ENCODE data around the gene PCBP3.

The PCBP3 gene

GRCh38 chr21:45739218-45740087 lies 95.9 kb downstream of the PCBP3 start:
- DNase-seq: no peak
- intact Hi-C loops (cut with DNase I): no loop called here

GRCh38 chr21:45740088-45740440 lies 96.5 kb downstream of the PCBP3 start:
- intact Hi-C loops (cut with DNase I): no loop called here
- no peak for DNase-seq

DNA sequence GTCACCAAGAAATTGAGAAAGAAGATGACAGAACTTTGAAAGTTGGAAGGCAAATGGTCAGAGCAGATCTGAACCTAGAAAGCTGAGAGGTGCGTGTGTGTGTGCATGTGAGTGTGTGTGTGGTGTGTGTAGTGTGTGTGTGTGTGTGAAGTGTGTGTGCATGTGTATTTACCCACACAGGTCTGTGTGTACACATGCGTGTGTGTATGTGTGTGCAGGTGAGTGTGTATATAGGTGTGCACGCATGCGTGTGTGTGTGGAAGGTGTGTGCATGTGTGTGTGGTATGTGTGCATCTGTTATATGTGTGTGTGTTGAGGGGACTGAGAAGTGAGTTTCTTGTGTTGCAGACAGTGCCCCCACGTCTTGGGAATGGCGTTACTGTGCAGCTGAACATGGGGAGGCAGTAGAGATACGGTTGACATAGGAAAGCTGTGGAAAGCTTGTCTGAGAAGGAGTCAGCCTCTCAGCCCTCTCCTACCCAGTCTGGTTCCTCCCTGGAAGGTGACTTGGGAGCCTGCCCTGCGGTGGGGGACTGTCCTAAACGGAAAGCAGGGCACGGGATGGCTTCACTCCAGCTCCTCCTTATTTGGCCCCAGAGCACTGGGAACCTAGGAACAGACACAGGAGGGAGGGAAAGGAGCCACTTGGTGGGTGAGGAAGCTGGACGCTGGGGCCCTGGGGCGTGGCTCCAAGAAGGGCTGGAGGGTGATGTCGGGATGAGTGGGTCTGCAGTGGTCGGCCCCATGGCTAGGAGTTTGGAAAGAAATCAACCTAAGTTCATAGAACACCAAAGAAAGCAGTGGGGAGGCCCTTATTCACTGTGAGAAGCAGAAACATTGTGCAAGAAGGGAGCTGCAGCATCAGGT lies 97.2 kb downstream of the PCBP3 start:
- intact Hi-C loops (cut with DNase I): no loop called here

GRCh38 chr21:45741691-45742090 lies 98.2 kb downstream of the PCBP3 start:
- no peak for DNase-seq
- intact Hi-C loops (cut with DNase I): no loop called here

More for the DNA sequence above, 97.2 kb downstream of the PCBP3 start:
- no peak for DNase-seq

DNA sequence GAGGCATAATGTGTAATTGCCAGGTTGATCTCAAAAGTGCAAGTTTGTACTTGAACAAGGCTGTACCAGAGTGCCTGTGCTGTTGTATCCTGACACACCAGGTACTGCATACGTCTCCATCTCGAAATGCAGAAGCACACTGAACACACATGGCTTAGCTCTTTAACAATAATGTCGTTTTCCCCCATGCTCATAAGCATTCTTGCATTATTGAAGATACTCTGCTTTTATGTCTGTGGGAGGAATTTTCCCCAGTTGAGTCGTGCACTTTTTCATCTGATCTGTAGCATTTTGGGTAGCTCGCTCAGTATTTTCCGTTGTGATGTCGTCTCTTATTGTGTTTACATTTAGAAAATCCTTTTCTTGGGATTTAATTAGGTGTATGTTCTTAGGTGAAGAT lies 98.7 kb downstream of the PCBP3 start:
- no peak for DNase-seq
- intact Hi-C loops (cut with DNase I): no loop called here

DNA sequence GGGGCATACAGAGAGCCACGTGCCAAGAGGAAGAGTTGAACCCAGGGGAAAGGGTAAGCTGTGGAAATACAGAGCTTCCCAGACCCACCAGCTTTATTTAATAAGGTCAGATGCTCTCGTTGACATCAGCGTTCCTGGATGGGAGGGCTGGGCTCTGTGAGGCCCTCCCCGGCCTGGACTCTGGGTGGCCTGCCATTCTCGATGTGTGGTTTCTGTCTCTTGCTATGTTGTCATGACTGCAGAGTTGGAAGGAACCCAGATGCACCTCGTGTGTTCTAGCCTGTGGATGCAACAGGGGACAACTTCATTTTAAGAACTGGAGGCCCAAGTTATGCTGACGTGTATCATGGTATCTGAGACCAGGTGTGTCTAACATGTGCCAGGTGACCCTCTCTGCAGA lies 101.7 kb downstream of the PCBP3 start:
- no peak for DNase-seq
- intact Hi-C loops (cut with DNase I): no loop called here

DNA sequence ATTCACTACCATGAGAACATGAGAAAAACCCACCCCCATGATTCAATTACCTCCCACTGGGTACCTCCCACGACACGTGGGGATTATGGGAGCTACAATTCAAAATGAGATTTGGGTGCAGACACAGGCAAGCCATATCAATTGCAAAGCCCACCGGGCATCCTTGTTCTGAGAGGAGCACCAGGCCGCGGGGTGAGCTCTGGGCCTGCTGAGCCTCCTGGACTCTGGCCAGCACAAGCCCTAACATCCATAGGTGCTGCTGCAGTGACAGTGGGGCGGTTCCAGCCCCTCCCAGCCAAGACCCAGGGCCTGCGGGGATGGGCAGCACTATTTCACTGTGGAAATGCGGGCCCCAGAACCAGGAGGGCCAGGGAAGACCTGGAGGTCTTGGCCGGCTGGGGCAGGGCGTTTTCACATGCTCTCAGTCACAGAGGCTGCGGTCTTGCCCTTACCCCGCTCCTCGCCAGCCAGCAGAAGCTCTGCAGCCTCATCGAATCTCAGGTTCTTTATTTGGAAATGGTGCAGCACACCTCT lies 103.8 kb downstream of the PCBP3 start:
- intact Hi-C loops (cut with DNase I): no loop called here
- DNase-seq: peak in 20 of 42 donors; percentile 23 to 67 (median 47)

DNA sequence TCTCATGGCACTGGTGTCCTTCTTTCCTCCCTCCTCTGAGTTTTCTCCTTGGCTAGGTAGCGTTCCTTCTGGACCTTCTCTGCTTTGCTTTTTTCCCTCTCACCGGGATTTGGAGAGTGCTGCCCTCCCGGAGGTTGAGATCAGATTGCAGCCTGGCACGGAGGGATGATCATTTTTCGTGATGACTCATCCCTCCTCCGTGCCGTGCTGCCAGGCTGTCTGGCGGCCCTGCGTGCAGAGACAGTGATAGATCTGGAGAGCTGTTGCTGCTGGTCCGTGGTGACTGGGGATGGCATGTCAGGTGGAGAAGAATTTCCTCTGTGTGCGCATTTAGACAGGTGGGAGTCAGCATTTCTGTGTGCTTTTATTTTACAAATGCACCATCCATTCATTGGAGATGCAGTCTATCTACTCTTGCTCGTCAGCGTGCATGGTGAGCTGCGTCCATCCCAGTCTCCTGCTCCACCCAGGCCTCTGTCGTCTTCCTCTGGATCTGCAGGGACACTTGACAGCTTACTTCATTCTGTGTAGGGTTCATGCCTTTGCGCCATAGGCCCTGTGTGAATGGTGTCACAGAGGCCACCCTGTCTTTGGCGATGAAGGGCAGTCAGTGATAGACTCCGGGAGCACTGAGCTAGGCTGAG lies 104.4 kb downstream of the PCBP3 start:
- intact Hi-C loops (cut with DNase I): no loop called here
- peak in 41 of 42 donors; percentile 34 to 91 (median 69) for DNase-seq

- peak in 1 of 42 donors; percentile 41 for DNase-seq
- intact Hi-C loops (cut with DNase I): no loop called here
Observed at GRCh38 chr21:45748593-45748992, 105.1 kb downstream of the PCBP3 start.

DNA sequence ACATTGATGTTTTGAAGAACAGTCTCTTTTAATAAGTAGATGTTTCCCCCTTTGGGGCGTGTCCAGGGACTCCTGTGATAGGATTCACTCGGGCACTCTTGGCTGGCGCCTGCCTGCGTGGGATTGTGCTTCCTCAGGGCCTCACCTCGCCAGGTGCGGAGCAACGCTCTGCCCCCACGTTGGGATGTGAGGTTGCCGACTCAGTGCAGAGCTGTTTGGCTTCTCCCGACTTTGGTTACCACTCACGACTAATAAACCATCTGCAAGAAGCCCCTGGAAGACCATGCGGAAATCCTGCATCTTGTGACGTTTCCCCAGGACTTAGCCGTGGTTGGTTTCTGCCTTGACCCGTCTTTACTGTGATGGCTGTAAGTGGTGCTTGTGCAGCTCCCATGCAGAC lies 106.4 kb downstream of the PCBP3 start:
- intact Hi-C loops (cut with DNase I): no loop called here
- no peak for DNase-seq

DNA sequence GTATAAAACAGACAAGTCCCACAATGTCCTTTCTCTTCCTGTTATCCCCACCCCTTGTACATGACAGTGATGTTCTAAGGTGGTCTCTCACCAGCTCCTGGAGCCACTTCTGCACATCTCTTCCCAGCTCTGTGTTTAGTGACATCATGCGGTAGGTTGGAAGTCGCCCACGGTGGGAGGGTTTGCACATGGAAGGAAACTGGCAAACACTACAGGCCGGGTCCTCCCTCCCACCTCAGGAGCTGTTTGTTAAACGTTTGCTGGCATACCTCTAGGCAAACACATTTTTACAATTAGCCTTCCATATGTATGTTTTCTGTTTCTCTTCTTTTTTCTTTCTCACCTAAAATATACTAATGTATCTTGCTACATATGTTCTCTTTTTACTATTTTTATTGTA lies 107.4 kb downstream of the PCBP3 start:
- intact Hi-C loops (cut with DNase I): no loop called here
- DNase-seq: no peak

GRCh38 chr21:45753445-45753844 lies 109.9 kb downstream of the PCBP3 start:
- intact Hi-C loops (cut with DNase I): no loop called here
- no peak for DNase-seq

GRCh38 chr21:45756029-45756428 lies 112.5 kb downstream of the PCBP3 start:
- DNase-seq: no peak
- intact Hi-C loops (cut with DNase I): no loop called here

DNA sequence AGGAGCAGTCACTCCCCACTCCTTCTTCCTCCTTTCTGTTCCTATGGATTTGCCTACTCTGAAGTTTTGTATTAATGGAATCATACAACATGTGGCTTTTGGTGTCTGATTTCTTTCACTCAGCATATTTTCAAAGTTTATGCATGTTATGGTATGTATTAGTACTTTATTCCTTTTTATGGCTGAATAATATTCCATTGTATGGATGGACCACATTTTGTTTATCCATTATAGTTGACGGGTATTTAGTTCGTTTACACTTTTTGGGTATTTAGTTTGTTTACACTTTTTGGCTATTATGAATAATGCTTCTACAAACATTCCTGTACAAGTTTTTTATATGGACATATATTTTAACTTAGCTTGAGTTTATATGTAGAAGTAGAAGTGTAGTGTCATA lies 113.1 kb downstream of the PCBP3 start:
- no peak for DNase-seq
- intact Hi-C loops (cut with DNase I): no loop called here

GRCh38 chr21:45761704-45762103 lies 118.2 kb downstream of the PCBP3 start:
- DNase-seq: no peak
- intact Hi-C loops (cut with DNase I): no loop called here

GRCh38 chr21:45763074-45763473 lies 119.5 kb downstream of the PCBP3 start:
- intact Hi-C loops (cut with DNase I): no loop called here
- DNase-seq: peak in 5 of 42 donors; percentile 18 to 55 (median 42)

DNA sequence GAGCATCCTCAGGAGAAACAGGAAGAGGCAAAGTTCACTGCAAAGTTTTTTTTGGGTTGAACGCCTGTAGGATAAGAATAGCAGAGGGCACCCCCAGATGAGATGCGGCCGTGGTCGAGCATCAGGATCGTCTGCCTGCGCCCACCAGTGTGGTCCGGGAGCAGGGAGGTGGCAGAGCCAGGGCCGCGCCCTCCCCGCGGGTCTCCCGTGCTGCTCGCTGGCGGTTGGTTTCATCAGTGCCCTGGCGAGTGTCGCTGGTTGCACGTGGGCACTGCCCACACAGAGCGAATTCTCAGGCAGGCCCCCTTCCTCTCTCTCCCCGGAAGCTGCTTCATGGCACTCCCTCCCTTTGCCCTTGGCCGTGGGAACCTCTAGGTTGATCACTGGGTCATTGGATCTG lies 120.0 kb downstream of the PCBP3 start:
- intact Hi-C loops (cut with DNase I): no loop called here
- no peak for DNase-seq

- intact Hi-C loops (cut with DNase I): no loop called here
- DNase-seq: no peak
Observed at GRCh38 chr21:45764792-45765191, 121.3 kb downstream of the PCBP3 start.

GRCh38 chr21:45765375-45765774 lies 121.8 kb downstream of the PCBP3 start:
- DNase-seq: no peak
- intact Hi-C loops (cut with DNase I): no loop called here

GRCh38 chr21:45766055-45766454 lies 122.5 kb downstream of the PCBP3 start:
- intact Hi-C loops (cut with DNase I): no loop called here
- no peak for DNase-seq

Data from head of caudate nucleus (tissue), 42 donors.